ENCODE data around the gene SHB.
A peak's percentile ranks its signal among the peaks of the same experiment; 100 is the strongest.
"Not testable (repeated sequence)": the region's sequence is repeated elsewhere in the genome, so short reads cannot be mapped to it uniquely, and the experiment has no call there.

SHB gene

GRCh38 chr9:37914154-37914551, 154.9 kb downstream of the SHB start:
- DNase-seq = no peak

GRCh38 chr9:37913480-37914153, 155.4 kb downstream of the SHB start:
- DNase-seq = peak; percentile 80

- DNase-seq = no peak
Measured at GRCh38 chr9:37911271-37911681, 157.8 kb downstream of the SHB start.

GRCh38 chr9:37910271-37910670, 158.8 kb downstream of the SHB start:
- DNase-seq = no peak

GRCh38 chr9:37909836-37910235, 159.2 kb downstream of the SHB start:
- not testable (repeated sequence) for DNase-seq

GRCh38 chr9:37909326-37909725, 159.7 kb downstream of the SHB start:
- DNase-seq = no peak

GRCh38 chr9:37908698-37909186, 160.3 kb downstream of the SHB start:
- DNase-seq = peak; percentile 95

- DNase-seq = no peak
Measured at GRCh38 chr9:37908283-37908682, 160.7 kb downstream of the SHB start.

GRCh38 chr9:37906312-37907239, 162.5 kb downstream of the SHB start:
- no peak for DNase-seq

GRCh38 chr9:37905776-37906175, 163.3 kb downstream of the SHB start:
- DNase-seq = no peak

- no peak for DNase-seq
Measured at GRCh38 chr9:37905131-37905505, 163.9 kb downstream of the SHB start.

- DNase-seq = no peak
Measured at GRCh38 chr9:37904445-37905130, 164.4 kb downstream of the SHB start.

GRCh38 chr9:37903647-37904444, 165.2 kb downstream of the SHB start, which contains the start of gene SLC25A51:
Gene SLC25A51, minus strand, starts transcription at chr9:37904127. Its CDS starts 15,577 bp downstream, at chr9:37888550.
- DNase-seq = peak; percentile 90

- DNase-seq = peak; percentile 31
Measured at GRCh38 chr9:37902796-37903646, 166.0 kb downstream of the SHB start.

- no peak for DNase-seq
Measured at GRCh38 chr9:37902131-37902530, 166.9 kb downstream of the SHB start.

- no peak for DNase-seq
Measured at GRCh38 chr9:37899041-37899440, 170.0 kb downstream of the SHB start.

- no peak for DNase-seq
Measured at GRCh38 chr9:37897665-37898064, 171.4 kb downstream of the SHB start.

- no peak for DNase-seq
Measured at GRCh38 chr9:37892063-37892462, 177.0 kb downstream of the SHB start.

GRCh38 chr9:37891042-37891441, 178.0 kb downstream of the SHB start:
- DNase-seq = not testable (repeated sequence)

GRCh38 chr9:37889536-37889935, 179.5 kb downstream of the SHB start:
- no peak for DNase-seq

GRCh38 chr9:37887977-37888583, 180.9 kb downstream of the SHB start:
- DNase-seq = peak; percentile 75
